ENCODE measurements around the gene NXN.
A peak's percentile ranks its signal among the peaks of the same experiment; 100 is the strongest.
"Not testable (repeated sequence)": the region's sequence is repeated elsewhere in the genome, so short reads cannot be mapped to it uniquely, and the experiment has no call there.

Gene NXN

GRCh38 chr17:881778-882177 is 97.8 kb downstream of the NXN start:
- DNase-seq = no peak

- no peak for DNase-seq
Observed at GRCh38 chr17:880443-881269, 98.9 kb downstream of the NXN start.

DNA sequence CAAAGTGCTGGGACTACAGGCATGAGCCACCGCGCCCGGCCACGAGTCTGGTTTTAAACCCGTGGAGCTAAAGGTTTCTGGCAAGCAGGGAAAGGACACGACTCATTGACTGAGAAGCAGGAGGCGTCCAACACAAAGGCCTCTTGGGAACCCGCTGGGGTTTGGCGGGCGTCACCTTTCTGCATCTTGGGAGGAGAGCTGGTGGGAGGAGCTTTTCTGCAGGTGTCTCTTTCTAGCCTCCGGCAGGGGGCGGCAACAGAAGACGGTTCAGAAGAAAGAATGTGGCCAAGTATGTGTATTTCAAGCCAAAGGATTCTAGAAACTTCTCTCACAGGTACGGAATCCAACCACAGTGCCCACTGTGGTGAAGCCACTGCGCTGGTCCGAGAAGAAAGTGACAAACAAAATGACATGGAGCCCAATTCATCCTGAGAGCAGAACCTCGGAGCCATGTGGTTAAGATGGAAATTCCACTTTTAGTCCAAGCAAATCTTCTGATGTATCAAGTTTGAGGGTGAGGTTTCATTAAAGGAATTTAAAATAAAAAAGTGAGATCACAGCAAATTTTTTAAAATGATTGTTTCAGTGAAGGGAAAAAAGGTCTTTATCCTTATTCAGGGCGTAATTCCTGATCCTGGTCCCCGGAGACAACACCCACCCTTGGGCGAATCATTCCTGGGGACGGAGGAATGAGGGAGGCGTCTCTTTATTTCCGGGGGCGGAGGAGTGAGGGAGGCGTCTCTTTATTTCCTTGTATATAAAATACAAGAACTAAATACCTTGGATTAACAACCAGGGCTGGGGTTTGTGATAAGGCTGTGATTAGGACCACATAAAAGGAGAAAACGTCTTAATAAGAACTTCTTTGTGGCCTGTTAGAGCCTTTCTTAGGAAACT is 99.8 kb downstream of the NXN start:
- peak; percentile 50 for DNase-seq

- DNase-seq = no peak
Observed at GRCh38 chr17:877630-878029, 101.9 kb downstream of the NXN start.

- no peak for DNase-seq
Observed at GRCh38 chr17:876272-876671, 103.3 kb downstream of the NXN start.

- not testable (repeated sequence) for DNase-seq
Observed at GRCh38 chr17:874590-874989, 105.0 kb downstream of the NXN start.

DNA sequence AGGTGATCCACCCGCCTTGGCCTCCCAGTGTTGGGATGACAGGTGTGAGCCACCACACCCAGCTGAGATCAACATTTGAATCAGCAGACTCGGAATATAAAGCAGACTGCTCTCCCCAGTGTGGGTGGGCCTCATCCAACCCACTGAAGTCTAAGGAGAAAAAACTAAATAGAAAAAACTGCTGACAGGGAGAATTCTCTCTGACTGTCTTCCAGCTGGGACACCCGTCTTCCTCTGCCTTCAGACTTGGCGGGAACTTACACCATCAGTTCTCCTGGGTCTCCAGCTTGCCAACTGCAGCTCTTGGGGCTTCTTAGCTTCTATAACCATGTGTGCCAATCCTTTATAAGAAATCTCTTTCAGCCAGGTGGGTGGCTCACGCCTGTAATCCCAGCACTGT is 106.7 kb downstream of the NXN start:
- DNase-seq = no peak

- DNase-seq = no peak
Observed at GRCh38 chr17:871751-872519, 107.6 kb downstream of the NXN start.

DNA sequence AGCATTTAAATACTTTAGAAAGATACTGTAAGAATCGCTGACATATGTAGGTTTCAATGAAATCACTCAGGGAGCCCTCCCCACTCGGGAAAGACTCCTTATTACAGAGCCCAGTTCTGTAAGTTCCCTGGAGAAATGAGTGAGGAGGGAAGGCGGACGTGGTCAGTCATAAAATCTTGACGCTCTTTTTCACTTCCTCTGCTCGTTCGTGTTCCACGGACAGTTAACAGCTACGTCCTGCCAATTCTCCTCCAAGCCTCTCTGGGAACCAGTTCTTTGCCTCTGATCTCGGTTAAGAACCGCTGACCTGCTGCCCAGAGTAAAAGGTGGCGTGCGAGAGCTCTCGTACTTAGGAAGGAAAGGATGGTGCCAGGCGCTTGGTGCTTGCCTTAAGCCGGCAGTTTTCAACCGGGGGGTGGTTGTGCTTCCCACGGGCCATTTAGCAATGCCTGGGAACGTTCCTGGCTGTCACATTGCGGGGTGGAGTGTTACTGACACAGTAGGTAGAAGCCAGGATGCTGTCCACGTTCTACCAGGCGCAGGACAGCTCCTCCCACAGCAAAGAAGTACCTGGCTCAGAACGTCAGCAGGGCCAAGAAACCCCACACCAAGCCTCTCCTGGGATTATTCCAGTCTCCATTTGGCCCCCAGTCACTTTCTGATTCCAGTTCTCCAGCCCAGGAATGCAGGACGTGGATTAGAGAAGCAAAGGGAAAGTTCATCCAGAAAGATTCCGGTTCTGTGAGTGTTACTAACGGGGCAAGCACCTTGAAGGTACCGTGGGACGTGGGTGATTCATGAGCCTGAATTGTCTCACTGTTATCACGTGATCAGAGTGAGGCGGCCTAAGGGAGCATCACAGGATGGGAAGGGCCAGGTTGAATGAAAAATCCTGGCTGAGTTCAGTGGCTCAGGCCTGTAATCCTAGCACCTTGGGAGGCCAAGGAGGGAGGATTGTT is 109.7 kb downstream of the NXN start:
- no peak for DNase-seq

GRCh38 chr17:869086-869485 is 110.5 kb downstream of the NXN start:
- no peak for DNase-seq

GRCh38 chr17:867896-868489 is 111.6 kb downstream of the NXN start:
- no peak for DNase-seq

DNA sequence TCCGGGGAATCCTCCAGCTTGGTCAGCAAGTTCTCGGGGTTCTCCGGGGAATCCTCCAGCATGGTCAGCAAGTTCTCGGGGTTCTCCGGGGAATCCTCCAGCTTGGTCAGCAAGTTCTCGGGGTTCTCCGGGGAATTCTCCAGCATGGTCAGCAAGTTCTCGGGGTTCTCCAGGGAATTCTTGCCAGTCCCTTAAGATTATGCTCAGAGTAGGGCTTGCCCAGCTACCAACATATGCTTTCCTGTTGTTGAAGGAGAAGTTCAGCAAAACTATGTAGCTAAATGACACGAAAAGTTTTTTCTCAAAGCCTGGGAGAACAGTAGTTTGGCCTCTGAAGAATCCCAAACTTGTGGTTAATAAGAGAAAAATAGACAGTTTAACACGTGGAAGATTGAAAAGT is 112.3 kb downstream of the NXN start:
- DNase-seq = not testable (repeated sequence)

- DNase-seq = no peak
Observed at GRCh38 chr17:866568-867103, 112.9 kb downstream of the NXN start.

- no peak for DNase-seq
Observed at GRCh38 chr17:864315-864714, 115.3 kb downstream of the NXN start.

GRCh38 chr17:863880-864279 is 115.7 kb downstream of the NXN start:
- no peak for DNase-seq

- no peak for DNase-seq
Observed at GRCh38 chr17:862582-862981, 117.0 kb downstream of the NXN start.

- no peak for DNase-seq
Observed at GRCh38 chr17:861364-861763, 118.2 kb downstream of the NXN start.

- DNase-seq = no peak
Observed at GRCh38 chr17:860805-861204, 118.8 kb downstream of the NXN start.

GRCh38 chr17:859824-860195 is 119.8 kb downstream of the NXN start:
- DNase-seq = no peak

DNA sequence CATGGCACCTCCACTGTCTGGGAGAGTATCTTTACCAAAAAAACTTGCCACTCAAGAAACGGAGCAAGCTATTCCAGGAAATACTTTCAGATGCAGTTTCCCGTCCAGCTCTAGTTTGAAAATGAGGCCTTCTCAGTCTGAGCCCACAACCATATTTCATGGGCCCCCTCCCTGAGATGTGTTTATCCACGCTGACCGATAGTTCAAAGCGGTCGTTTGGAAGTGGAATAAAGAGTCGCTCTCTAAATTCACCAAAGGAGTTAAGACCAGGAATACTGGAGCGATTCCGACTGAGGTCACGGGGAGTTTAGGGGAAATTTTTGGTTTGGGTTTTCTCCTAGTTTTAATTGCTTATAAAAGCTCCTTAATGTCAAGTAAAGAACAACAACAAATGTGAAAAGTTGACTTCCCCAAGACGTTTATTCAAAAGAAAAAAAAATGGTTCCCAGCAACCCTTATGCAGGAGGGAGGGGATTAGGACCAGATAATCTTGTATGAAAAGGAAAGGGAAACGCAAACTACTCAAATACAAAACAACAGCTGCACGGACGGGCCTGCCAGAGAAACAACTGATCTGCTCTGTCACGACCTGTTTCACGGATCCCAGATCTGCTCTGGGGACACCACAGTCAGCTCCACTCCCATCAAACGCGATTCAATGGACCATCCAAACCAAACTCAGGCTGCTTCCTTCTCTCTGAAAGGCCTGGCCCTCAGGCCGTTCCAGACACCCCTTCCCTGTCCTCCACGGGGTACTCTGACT is 120.3 kb downstream of the NXN start:
- DNase-seq = no peak

DNA sequence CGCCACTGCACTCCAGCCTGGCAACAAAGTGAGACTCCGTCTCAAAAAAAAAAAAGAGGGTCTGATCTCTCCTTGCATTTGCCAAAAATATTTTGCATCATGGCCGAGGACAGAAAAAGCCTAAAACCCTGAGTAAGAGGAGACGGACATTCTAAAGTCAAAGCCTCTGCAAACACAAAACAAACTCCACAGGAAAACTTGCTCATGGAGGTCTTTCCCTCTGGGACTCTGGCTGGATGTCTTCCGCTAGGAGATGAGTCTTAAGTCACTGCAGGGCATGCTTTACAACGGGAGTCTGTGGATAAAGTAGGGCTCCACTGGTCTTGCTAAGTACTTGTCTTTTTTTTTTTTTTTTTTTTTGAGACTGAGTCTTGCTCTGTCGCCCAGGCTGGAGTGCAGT is 123.4 kb downstream of the NXN start:
- DNase-seq = no peak
